Right lung (tissue), 5 donors: ENCODE results near the gene APBB2. TPM values are rescaled to one million over a fixed set of nuclear protein-coding genes. Genes with fewer than 3 reads are reported as not detected.
"Not testable (repeated sequence)": the region's sequence is repeated elsewhere in the genome, so short reads cannot be mapped to it uniquely, and the experiment has no call there.

Experiments used
- DNase-seq, 2 donors: peaks; one replicate each; pipeline ENCODE4 v3.0.0-alpha.2; 2013
- polyA plus RNA-seq, 5 donors: library from polyadenylated mRNA; unstranded; fragments of 120-200 nt; gene quantifications; one replicate each; pipeline versions ENCODE4 v1.2.1 to v1.2.3, GENCODE V29; 2013; ENCODE audit warnings: inconsistent platforms in 1 of 5, low replicate concordance in 1 of 5; ENCODE audit not compliant: insufficient read length in 5 of 5, insufficient read depth in 1 of 5

APBB2 gene
- polyA plus RNA-seq, 5 donors: 30.5 to 60.4 (median 48.7) TPM

DNA sequence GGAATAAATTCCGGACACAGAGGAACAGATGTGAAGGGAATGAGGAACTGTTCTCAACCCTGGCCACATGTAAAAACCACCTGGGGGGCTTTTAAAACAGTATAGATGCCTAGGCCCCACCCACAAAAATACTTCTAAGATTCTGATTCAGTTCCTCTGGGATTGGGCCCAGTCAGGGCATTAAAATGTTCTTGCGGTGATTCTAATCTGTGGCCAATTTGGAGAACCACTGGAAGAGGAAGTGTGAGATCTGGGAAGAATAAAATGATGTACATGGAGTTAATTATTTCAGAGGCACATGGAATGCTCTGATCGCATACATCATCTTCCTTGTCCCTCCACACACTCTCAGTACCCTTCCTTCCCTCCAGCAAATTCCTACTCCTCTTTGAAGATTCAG lies 192.2 kb downstream of the APBB2 start:
- DNase-seq: no peak

DNA sequence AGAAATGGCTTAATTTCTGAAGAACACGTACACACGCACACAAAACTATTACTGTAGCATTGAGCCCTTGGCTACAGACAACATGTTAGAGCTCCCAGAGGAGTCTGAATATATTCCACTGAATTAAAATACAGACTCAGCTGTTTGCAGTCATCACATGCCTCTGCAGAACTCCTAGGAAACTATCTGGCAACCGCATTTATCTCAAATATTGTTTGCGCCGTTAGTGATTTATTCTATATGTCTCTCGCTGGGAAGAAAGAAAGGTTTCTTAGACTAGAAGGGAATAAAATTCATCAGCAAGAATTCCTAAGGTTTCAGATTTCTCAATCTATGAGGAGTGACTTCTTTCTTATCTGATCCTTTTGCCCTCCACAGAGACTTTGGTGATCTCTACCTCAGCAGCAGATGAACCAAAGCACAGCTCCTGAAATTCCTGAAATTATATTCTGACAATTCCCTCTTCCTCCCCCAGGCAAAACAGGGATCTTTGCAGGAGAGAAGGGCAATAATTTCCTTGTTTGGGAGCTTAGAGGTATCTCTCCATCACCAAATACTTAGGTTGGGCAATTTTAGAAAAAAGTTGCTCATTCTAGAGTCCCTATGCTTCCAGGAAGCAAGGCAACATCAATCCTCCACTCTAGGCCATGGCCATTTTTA lies 199.2 kb downstream of the APBB2 start:
- peak; percentile 24 to 25 for DNase-seq

DNA sequence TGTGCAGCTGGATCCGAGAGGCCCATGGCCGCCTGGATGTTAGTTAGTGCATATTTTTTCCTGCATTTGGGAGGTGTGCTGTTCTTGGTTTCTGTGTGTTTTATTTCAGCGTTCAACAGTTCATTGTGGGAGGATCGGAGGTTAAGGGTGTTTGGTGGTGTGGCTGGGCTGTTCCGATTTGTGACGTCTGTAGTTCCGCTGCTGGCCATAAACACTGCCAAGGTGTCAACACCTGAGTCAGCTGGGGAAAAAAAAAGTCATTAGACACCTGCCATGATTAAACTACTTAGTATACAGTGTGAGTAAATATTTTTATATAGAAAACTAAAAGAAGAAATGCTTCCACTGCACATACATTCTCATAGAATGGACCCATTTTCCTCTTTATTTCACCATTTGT lies 200.2 kb downstream of the APBB2 start:
- DNase-seq: no peak

DNA sequence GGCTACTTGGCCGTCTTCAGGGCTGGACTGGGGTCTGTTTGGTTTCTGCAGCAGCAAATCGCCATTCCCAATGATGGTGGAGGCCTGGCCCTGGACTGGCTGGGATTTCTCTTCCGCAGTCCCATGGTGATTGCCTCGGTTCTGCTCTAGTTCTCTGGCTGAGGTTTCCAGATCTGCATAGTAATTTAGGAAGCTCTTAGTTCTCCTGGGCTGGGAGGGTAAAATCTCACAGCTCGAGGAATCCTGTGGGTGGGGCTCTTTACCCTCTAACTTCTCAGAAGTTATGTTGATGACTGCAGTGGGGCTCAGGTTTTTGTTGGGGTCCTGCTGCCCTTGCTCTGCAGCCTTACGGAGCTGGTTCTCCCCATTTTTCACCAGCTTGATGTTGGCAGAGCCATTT lies 200.6 kb downstream of the APBB2 start:
- no peak for DNase-seq

DNA sequence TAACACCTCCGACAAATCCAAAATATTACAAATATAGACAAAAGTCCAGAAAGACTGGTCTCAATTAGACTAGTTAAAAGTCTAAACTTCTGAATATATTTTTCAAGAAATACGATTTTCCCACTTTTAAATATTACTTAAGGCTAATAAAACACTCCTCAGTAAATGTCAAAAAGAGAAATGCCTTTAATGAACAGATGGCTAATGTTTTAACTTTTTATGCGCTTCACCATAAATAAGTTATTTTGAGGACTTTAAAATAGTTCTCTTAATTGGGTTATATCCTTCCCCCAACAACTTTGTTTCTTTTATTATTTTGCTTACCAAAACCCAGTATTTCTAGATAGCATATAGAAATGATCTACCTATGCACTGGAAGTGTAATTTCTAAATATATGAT lies 201.4 kb downstream of the APBB2 start:
- DNase-seq: no peak

DNA sequence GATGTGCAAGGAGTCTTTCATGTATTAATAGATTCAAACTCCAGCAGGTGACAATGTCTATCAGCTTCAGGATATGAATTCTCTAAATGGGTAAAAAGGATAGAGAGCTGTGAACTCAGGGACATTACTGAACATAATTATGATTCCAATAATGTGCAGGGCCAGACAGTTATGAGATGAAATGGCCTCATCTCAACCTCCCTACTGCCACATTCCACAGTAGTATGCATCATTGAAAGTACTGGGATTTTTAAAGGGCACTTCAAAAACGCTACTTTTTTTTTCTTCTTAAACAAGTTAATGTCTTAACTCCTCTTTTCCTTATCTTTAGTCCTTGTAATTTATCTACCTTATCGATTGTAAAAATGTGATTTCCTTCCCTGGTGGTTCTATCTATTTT lies 202.0 kb downstream of the APBB2 start:
- DNase-seq: no peak

DNA sequence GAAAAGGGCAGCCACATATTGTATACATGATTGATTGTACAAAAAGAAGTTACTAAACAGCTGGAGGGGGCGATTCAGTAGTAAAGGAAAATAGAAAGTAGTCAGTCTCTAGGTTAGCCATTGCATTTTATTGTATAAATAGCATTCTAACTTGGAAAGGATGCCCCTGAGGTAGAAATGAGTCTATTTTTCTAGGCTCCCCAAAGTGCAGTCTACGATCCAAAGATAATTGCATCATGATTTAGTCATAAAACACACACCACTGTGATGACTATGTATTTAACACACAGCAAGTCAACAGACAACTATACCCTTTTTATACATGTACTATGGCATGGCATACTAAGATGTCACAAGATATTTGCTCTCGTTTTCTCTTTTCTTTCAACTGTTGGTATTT lies 204.9 kb downstream of the APBB2 start:
- no peak for DNase-seq

DNA sequence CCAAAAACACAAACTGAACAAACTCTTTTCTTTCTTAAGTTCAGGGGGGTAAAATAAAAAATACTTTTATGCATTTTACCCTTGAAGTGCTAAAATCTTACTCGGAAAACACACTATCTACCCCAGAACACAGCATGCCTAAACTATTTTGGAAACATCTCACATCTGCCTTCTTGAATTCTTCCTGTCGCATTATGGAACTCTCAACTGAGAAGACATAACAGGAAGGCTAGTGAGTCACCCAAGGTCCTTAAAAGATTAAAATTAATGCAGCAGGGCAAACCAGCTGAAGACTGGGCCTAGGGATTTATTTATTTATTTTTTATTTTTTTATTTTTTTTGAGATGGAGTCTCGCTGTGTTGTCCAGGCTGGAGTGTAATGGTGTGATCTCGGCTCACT lies 208.2 kb downstream of the APBB2 start:
- no peak for DNase-seq

DNA sequence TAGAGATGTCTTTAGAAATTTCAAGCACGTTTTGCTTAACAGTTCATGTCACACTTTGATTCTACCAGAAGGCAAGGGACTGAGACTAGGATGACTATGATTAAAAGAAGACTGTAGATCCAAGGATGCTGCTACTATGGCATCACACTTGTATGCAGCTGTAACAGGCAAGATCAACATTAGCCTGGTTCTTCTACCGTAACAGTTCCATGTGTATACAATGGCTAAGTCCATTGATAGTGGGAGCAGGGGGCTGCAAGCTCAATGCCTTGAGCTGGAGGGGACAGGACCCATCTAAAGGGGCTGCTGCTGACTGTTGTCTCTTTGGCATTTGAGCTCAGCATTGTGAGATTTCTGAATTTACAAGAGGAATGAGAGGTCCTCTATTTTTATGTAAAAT lies 212.0 kb downstream of the APBB2 start:
- DNase-seq: no peak

DNA sequence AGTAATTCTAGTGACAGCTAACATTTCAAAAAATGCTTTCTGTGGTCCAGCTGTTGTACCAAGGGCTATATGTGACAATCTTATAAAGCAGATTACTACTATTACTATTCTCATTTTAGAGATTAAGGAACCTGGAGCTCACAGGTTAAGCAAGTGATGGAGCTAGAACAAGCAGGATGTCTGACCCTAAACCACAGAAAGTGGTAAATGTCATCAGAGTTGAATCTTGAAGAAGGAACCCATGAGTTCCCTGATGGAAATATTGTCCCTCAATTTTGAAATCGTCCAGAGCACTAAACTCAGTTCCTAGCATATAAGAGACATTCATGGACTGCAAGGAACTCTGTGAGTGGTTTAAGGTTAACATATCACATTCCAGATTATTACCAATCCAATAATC lies 214.0 kb downstream of the APBB2 start:
- no peak for DNase-seq

DNA sequence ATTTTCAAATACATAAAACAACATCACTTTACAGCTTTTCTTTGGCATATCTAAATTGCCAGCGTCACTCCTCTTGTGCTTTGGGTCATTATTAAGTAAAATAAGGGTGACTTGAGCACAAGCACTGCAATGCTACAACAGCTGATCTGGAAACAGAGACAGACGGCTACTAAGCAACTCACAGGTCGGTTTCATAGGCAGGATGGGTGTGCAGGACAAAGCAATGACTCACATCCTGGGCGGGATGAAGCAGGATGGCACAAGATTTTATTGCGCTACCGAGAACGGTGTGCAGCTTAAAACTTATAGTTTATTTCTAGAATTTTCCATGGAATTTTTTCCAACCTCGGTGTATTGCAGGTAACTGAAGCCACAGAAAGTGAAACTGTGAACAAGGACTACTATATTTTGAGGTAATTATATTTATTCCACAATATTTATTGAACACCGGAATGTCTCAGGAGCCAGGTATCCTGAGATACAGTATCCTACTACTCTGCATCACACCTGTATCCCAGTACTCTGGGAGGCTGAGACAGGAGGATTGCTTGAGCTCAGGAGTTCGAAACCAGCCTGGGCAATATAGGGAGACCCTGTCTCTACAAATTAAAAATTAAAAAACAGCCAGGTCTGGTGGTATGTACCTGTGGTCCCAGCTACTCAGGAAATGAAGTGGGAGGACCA lies 215.5 kb downstream of the APBB2 start:
- DNase-seq: no peak

DNA sequence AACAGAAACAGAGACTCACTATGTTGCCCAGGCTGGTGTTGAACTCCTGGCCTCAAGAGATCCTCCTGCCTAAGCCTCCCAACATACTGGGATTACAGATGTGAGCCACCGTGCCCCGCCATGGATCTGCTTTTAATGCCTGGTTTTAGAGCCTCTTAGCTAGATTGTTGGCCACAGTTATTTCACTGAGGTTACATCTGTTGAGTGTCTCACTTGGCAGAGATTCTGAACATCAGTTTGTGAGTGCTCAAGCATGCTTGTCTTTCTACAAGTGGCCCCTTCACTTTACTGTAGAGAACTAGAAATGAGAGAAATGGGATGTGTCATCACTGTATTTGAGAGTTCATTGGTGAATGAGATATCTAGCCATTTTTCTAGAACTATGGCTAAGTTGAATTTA lies 218.5 kb downstream of the APBB2 start:
- no peak for DNase-seq

DNA sequence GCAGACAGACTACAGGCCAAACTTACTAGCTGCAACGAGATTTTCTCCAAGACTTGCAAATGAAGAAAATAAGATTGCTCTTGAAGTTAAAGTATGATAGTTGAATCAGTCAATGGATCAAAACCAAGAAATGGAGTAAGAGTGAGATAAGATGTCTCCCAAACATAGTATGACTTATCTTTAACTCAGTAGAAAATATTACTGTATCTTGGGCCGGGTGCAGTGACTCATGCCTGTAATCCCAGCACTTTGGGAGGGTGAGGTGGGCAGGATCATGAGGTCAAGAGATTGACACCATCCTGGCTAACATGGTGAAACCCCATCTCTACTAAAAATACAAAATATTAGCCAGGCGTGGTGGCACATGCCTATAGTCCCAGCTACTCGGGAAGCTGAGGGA lies 220.0 kb downstream of the APBB2 start:
- DNase-seq: not testable (repeated sequence)

DNA sequence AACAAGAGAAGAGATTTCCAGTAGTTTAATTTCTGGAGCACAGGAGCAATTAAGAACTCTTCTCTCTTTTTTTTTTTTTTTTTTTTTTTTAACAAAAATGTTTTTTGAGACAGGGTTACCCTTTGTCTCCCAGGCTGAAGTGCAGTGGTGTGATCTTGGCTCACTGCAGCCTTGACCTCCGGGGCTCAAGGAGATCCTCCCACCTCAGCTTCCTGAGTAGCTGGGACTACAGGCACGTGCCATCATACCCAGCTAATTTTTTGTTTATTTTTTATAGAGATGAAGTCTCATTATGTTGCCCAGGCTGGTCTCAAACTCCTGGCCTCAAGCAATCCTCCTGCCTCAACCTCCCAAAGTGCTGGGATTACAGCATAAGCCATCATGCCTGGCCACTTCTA lies 221.0 kb downstream of the APBB2 start:
- DNase-seq: not testable (repeated sequence)

DNA sequence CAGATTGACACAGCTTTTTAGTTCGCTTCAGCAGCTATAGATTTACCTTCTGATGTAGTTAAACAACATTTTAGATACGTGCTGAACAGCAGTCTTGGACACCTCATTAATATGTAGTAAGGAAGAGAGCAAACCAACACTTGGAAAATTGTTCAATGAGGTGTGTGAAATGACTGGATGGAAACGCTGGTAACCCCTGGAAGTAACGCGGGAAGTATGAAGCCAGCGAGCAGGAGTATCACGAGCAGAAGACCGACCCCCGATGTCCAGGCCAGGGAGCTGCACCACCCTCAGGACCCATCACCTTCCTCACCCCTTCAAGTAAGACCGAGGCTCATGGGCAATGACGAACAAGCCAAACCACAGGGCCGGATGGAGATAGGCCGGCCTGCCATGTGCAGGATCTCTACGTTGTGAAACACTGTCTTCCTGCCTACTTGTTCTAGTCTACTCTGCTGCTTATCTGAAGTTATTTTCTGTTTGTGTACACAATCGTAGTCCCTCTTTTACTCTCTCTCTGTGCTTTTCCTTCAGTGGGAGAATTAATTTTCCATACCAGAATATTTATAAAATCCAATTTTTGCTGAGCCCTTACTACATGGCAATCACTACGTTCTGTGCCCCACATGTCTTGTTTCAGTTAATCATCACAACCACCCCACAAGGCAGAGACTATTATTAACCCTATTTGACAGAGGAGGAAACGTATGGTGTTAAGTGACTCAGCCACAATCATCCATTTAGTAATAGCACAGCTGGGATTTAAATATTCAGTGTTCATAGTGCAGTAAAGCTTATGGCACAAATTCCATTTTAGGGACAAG lies 221.7 kb downstream of the APBB2 start:
- DNase-seq: no peak

DNA sequence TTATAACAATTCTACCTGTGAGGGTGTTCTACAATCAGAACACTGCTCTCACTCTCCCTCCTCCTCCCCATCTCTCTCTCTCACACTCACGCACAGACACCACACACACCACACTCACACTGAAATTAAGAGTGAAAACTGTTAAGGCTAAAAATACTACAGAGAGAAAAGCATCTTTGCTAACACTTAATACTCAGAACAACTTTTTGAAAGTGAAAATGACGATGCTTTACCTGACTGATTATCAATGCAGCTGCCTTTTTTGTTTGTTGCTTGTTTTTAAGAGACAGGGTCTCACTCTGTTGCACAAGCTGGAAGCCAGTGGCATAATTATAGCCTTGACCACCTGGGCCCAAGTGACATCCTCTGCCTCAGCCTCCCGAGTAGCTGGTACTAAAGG lies 222.4 kb downstream of the APBB2 start:
- DNase-seq: no peak

DNA sequence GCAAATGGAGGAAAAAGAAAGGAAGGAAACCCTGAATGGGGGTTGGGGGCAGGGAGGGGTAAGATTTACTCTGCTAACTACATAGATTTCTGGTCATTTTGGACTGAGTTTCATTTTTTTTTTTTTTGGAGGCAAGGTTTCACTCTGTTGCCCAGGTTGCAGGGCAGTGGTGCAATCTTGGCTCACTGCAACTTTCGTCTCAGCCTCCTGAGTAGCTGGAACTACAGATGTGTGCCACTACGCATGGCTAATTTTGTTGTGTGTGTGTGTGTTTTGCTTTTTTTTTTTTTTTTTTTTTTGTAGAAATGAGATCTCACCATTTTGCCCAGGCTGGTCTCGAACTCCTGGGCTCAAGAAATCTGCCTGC lies 223.5 kb downstream of the APBB2 start:
- no peak for DNase-seq

DNA sequence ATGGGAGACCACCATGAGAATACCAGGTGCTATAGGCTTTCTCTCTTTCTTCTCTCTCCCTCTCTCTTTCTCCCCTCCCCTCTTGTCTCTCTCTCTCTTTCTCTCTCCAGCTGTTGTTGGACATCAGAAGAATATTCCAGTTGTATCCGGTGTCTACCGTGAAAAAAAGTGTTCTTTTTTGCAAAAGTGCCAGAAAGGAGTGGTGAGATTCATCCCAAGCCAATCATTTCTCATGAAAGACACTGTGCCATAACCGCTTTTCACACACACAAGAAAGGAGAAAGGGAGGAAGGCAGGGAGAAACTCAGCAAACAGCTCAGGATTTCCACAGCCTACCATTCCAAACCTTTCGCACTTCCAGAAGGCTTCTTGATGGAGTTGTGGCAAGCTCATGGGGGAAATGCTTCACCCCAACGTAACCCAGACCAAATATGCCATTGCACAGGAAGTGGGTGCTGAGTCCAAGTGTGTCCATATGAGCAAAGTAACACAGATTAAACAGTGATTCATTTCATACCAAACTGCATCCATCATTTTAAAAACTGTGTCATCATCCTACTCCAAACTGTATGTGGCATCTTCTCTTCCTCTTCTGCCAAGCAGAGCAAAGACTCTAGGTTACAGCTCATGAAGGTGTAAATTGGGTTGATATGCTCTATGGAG lies 224.0 kb downstream of the APBB2 start:
- no peak for DNase-seq

DNA sequence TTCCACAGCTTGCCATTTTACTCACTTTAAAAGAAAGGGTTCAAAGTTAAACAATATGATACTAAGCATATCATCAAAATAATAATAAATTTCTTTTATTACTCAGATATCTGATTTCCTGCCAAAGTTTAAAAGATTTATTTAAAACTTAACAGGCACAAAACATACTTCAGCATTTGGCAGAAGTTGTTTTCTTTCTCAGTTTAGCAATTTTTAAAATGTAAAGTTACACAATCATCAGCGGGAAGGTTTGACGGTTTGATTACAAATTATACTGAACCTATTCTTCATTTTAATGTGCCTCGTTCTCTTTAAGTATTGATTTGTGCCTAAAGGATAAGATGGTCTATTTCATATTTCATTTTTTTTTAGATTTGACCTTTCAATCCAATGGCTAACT lies 227.2 kb downstream of the APBB2 start:
- DNase-seq: no peak

DNA sequence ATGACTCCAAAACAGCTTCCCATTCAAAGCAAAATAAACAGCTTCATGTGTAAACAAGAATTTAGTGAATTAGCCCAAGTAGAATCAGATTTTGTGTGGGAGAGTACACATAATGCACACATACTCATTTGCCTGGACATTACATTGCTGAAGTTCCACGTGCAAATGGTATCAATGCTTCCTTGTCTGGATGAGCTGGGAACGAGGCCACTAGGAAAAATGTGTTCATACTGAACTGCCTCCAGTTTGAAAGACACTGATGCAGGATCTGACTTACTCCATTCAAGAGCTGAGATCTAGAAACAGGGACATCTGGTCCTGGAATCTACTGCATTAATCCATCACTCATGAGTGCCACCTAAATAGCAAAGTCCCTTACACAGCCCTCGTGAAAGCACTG lies 228.0 kb downstream of the APBB2 start:
- DNase-seq: no peak

DNA sequence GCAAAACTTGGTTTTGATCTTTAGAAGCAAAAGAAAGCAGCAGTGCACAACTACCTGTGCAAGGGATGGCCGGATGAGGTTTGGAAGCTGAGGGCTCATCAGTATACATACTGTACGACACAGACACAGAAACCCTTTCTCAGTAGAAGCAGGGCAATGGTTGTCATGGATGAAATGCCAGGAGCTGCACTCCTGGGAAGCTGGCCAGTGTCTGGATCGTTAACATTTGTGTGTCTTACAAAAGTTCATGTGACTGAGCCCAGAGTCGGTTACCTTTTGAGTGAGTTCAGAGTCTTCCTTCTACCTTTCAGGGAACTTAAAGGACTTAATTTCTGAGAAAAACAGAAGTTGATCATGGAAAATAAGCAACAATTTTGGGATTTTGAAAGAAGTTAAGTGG lies 230.3 kb downstream of the APBB2 start:
- DNase-seq: no peak

DNA sequence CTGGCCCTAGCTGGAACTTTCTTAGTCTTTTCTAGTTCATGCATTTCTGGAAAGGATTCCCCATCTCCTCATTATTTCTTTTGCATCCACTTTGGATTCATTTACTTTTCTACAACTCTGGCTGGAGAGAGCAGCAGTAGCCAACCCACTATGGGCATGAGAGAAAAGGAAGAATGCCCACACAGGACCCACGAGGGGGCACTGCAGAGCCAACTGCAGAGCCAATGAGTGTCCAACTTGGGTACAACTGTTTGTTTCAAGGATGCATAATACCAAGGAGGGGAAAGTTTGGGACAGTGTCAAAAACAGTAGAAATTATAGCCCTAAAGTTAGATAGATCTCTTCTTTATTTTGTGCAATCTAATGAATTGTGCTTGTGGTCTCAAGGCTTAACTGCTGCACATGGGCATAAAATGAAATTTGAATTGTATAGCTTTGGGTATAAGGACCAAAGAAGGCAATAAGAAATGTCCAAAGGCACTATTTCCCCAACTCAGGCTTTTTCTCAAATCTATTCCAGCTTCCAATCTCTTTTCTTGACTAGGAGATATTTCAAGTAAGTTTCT lies 233.9 kb downstream of the APBB2 start:
- DNase-seq: no peak
